HepG2 (cell line): ENCODE data around the gene KIAA0040. TPM values are rescaled to one million over a fixed set of nuclear protein-coding genes. Genes with fewer than 3 reads are reported as not detected.

Source experiments
- ATAC-seq: fragments of 200-7000 bp; cut with Tn5 transposase; 3 replicates; pipeline ENCODE4 v1.9.1; 2020; ENCODE audit warnings: mild to moderate bottlenecking, moderate library complexity
- BruUV-seq: library from RNA; stranded (reverse); fragments of 400-500 nt; replicated peaks from 2 replicates; lab custom pipeline; 2021; lab: Mats Ljungman, UMichigan
- CTCF ChIA-PET: fragments of 300-600 bp; formaldehyde crosslinking; extraction: SDS; loops from one replicate; lab custom pipeline; 2021; ENCODE audit warnings: low total read pairs, inconsistent platforms, low intra/inter-chr PET ratio; lab: Yijun Ruan, JAX
- POLR2A ChIA-PET: fragments of 350-600 bp; sonication (Branson Sonifier 250); formaldehyde crosslinking; loops from one replicate; lab custom pipeline; 2020; ENCODE audit warnings: antibody characterized with exemption, inconsistent platforms; lab: Yijun Ruan, JAX
- DNase-seq: peaks from one replicate; pipeline ENCODE4 v3.0.0-alpha.2; 2015; ENCODE audit warnings: low spot score
- FAIRE-seq: peaks from 3 replicates; lab custom pipeline; 2011; peaks lifted over from hg19 to GRCh38; lab: Jason Lieb, UNC
- H2AFZ ChIP-seq: one replicate; pipeline ENCODE4 v1.6.1; 2011; ENCODE audit warnings: low read length, inconsistent platforms
- H3K27ac ChIP-seq: fragments of 300-600 bp; 3 replicates; pipeline ENCODE4 v1.8.0; 2011; ENCODE audit warnings: mixed run types, mild to moderate bottlenecking, mixed read lengths, low read length, inconsistent platforms; ENCODE audit not compliant: insufficient read depth; ENCODE audit errors: extremely low read length
- H3K27me3 ChIP-seq, 2 experiments: fragments of 200-600 bp in 1 of 2; 2 replicates in 1 of 2; 3 replicates in 1 of 2; pipeline versions ENCODE4 v1.6.0 to v1.8.0; 2011; ENCODE audit warnings: low read length in 2 of 2, mild to moderate bottlenecking in 2 of 2, moderate library complexity in 2 of 2, inconsistent platforms in 1 of 2; ENCODE audit not compliant: insufficient read depth in 2 of 2, control insufficient read depth in 1 of 2
- H3K36me3 ChIP-seq, 2 experiments: fragments of 200-600 bp in 1 of 2; replicated peaks in 1 of 2; 2 replicates in 1 of 2; 3 replicates in 1 of 2; pipeline versions ENCODE4 v1.5.1 to v1.8.0; 2011; ENCODE audit warnings: low read length in 2 of 2, inconsistent platforms in 1 of 2; ENCODE audit not compliant: insufficient read depth in 2 of 2, control insufficient read depth in 1 of 2
- H3K4me1 ChIP-seq: 2 replicates; pipeline ENCODE4 v1.5.1; 2012; ENCODE audit warnings: low read length, inconsistent platforms; ENCODE audit not compliant: insufficient read depth
- H3K4me2 ChIP-seq: 2 replicates; pipeline ENCODE4 v1.6.0; 2011; ENCODE audit warnings: low read depth, low read length, inconsistent platforms
- H3K4me3 ChIP-seq, 3 experiments: fragments of 200-600 bp in 1 of 3; sonication (generic), shearing (Covaris generic) in 1 of 3; replicated peaks in 1 of 3; 2 replicates each; pipeline ENCODE4 v1.5.1; 2011 to 2016; ENCODE audit warnings: low read length in 3 of 3, inconsistent platforms in 2 of 3, low read depth in 2 of 3, mild to moderate bottlenecking in 2 of 3, control low read depth in 1 of 3, mixed read lengths in 1 of 3; ENCODE audit not compliant: insufficient read depth in 1 of 3
- H3K79me2 ChIP-seq: one replicate; pipeline ENCODE4 v1.6.1; 2011; ENCODE audit warnings: low read length, inconsistent platforms; ENCODE audit not compliant: insufficient read depth
- H3K9ac ChIP-seq: 2 replicates; pipeline ENCODE4 v1.6.0; 2011; ENCODE audit warnings: mild to moderate bottlenecking, low read depth, low read length, inconsistent platforms; ENCODE audit not compliant: insufficient read depth
- H3K9me3 ChIP-seq: 2 replicates; pipeline ENCODE4 v1.5.1; 2012; ENCODE audit warnings: mild to moderate bottlenecking, low read length
- H4K20me1 ChIP-seq: 2 replicates; pipeline ENCODE4 v1.6.0; 2011; ENCODE audit warnings: inconsistent platforms, mild to moderate bottlenecking, low read length, moderate library complexity; ENCODE audit not compliant: insufficient read depth
- GATAD2A ChIP-seq: IDR thresholded peaks from 2 replicates; pipeline ENCODE4 v1.6.1; 2016
- HOXA3 ChIP-seq: sonication (generic); formaldehyde crosslinking; IDR thresholded peaks from 2 replicates; pipeline ENCODE4 v1.5.0; 2020; ENCODE audit warnings: missing genetic modification reagents
- KDM5A ChIP-seq: fragments of 200-600 bp; sonication (generic); IDR thresholded peaks from 2 replicates; pipeline ENCODE4 v1.7.0; 2018; ENCODE audit warnings: antibody characterized with exemption, mild to moderate bottlenecking, low read length, borderline replicate concordance
- MIER3 ChIP-seq: IDR thresholded peaks from 2 replicates; pipeline ENCODE4 v1.6.1; 2016; ENCODE audit warnings: missing compliant biosample characterization, borderline replicate concordance
- NAIF1 ChIP-seq: sonication (generic); formaldehyde crosslinking; IDR thresholded peaks from 2 replicates; pipeline ENCODE4 v1.5.0; 2020; ENCODE audit warnings: mild to moderate bottlenecking, missing genetic modification reagents, borderline replicate concordance
- SMARCE1 ChIP-seq: fragments of 450-650 bp; IDR thresholded peaks from 2 replicates; pipeline ENCODE4 v1.6.1; 2017; ENCODE audit warnings: borderline replicate concordance
- THYN1 ChIP-seq: sonication (generic); formaldehyde crosslinking; IDR thresholded peaks from 2 replicates; pipeline ENCODE4 v1.8.1; 2023; ENCODE audit warnings: low read depth, mild to moderate bottlenecking, moderate library complexity, missing genetic modification reagents, borderline replicate concordance
- ZBTB3 ChIP-seq: sonication (generic); formaldehyde crosslinking; IDR thresholded peaks from 2 replicates; pipeline ENCODE4 v1.4.0; 2020; ENCODE audit warnings: low read depth, mild to moderate bottlenecking, moderate library complexity, missing genetic modification reagents, borderline replicate concordance
- ZFP90 ChIP-seq: sonication (generic); formaldehyde crosslinking; IDR thresholded peaks from 2 replicates; pipeline ENCODE4 v1.8.0; 2022; ENCODE audit warnings: missing genetic modification reagents, mild to moderate bottlenecking, inconsistent platforms, borderline replicate concordance
- ZNF567 ChIP-seq: sonication (generic); formaldehyde crosslinking; IDR thresholded peaks from 2 replicates; pipeline ENCODE4 v1.8.1; 2023; ENCODE audit warnings: mild to moderate bottlenecking, missing genetic modification reagents, borderline replicate concordance
- ZNF83 ChIP-seq: sonication (generic); formaldehyde crosslinking; IDR thresholded peaks from 2 replicates; pipeline ENCODE4 v1.4.0; 2020; ENCODE audit warnings: missing genetic modification reagents, mild to moderate bottlenecking, borderline replicate concordance
- WGBS: methylation state at CpG from one replicate; pipeline ENCODE4 v1.1.6; 2017; ENCODE audit warnings: low lambda C conversion rate; 5-methylcytosine and 5-hydroxymethylcytosine counted together
- in situ Hi-C: cut with HindIII; loops from 2 replicates; pipeline ENCODE4 v1.10.0; 2017; ENCODE audit warnings: low pct_unique_long_range_greater_than_20kb; ENCODE audit not compliant: extremely low pct_ligation_motif_present
- intact Hi-C: fragments of 100-400 bp; cut with micrococcal nuclease; formaldehyde crosslinking; loops from one replicate; pipeline ENCODE4 v1.10.0; 2022; ENCODE audit not compliant: unreplicated experiment
- polyA plus RNA-seq, 8 experiments: library from polyadenylated mRNA; depleted of rRNA in 3 of 8; stranded (reverse) in 7 of 8; unstranded in 1 of 8; fragments of >200 nt; fragmentation: Illumina TruSeq in 4 of 8; extraction: Trizol in 4 of 8; gene quantifications; 2 replicates each; pipeline versions ENCODE4 v1.2.1 to v1.2.3, GENCODE V29; 2011 to 2016; ENCODE audit warnings: low read depth in 4 of 8, missing spikeins in 1 of 8, mixed read lengths in 1 of 8; ENCODE audit not compliant: insufficient read depth in 1 of 8
- total RNA-seq, 5 experiments: library from RNA; depleted of rRNA; stranded (reverse); fragments of >200 nt; fragmentation: Illumina TruSeq; extraction: Trizol; gene quantifications; 2 replicates each; pipeline ENCODE4 v1.2.3, GENCODE V29; 2016; ENCODE audit warnings: low read depth in 1 of 5
- TF ChIP-seq, protein P1 (sequence below): sonication (generic); formaldehyde crosslinking; IDR thresholded peaks from 2 replicates; pipeline ENCODE4 v1.5.0; 2020; ENCODE audit warnings: missing genetic modification reagents
- TF ChIP-seq, protein P2 (sequence below): sonication (generic); formaldehyde crosslinking; IDR thresholded peaks from 2 replicates; pipeline ENCODE4 v1.5.0; 2020; ENCODE audit warnings: missing genetic modification reagents, mild to moderate bottlenecking, borderline replicate concordance
- TF ChIP-seq, protein P3 (sequence below): IDR thresholded peaks from 2 replicates; pipeline ENCODE4 v1.6.1; 2012; ENCODE audit warnings: low read length, improper control_type of control experiment
- TF ChIP-seq, protein P4 (sequence below): sonication (generic); formaldehyde crosslinking; IDR thresholded peaks from 2 replicates; pipeline ENCODE4 v1.5.1; 2020; ENCODE audit warnings: mild to moderate bottlenecking, moderate library complexity, missing genetic modification reagents
- TF ChIP-seq, protein P5 (sequence below): sonication (generic); formaldehyde crosslinking; IDR thresholded peaks from 2 replicates; pipeline ENCODE4 v1.4.0; 2020; ENCODE audit warnings: mild to moderate bottlenecking, missing genetic modification reagents

The KIAA0040 gene
- total and polyA plus RNA-seq, 2 of the 13 experiments (the other 11 are each of a cell fraction or from before 2014, with no cell fraction given): 0.24 to 0.26 TPM

DNA sequence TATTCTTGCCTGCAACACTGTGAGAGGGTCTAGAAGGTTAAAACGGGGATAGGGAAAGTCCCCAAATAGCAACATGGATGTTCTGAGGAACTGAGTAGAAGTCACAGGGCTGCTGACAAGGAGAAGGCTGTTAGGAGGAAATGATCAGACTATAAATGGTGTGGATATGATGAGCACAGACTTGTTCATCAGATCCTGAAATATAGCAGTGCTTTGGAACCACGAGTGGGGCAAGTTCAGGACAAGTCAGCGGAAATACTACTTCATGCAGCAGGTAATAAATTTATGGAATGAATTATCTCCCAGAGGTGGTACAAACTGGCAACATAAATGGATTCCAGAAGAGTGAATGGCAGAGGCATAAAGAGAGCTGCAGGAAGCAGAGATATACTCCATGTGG, 3.2 kb upstream of the KIAA0040 start:
- Histone ChIP-seq H3K79me2 (no peaks in the 10 kb centered on the region), H3K9ac (no peak overlapping the region), H3K4me1 (peaks cover 21% of the 10 kb centered on the region), H3K27me3 (peaks cover 0 to 9% of the 10 kb centered on the region in 2 experiments; a peak in 2 of 5 replicates), H3K9me3 (no peaks in the 10 kb centered on the region), H3K4me2 (no peak overlapping the region), H3K27ac (no peak overlapping the region), H3K4me3 (no peak overlapping the region), H4K20me1 (no peaks in the 10 kb centered on the region), H2AFZ (no peak overlapping the region), H3K36me3 (no peaks in the 10 kb centered on the region)
- in situ Hi-C loops (no loop called here), intact Hi-C loops (no loop called here)
- 2% methylated on average over 3 of the region's 3 CpGs for WGBS
- DNase-seq (no peak), ATAC-seq (no peak), FAIRE-seq (no peak)
- no TSS peak for BruUV-seq
- POLR2A ChIA-PET: no interaction called here
- CTCF ChIA-PET: no interaction called here
- TF ChIP-seq, protein P1, sequence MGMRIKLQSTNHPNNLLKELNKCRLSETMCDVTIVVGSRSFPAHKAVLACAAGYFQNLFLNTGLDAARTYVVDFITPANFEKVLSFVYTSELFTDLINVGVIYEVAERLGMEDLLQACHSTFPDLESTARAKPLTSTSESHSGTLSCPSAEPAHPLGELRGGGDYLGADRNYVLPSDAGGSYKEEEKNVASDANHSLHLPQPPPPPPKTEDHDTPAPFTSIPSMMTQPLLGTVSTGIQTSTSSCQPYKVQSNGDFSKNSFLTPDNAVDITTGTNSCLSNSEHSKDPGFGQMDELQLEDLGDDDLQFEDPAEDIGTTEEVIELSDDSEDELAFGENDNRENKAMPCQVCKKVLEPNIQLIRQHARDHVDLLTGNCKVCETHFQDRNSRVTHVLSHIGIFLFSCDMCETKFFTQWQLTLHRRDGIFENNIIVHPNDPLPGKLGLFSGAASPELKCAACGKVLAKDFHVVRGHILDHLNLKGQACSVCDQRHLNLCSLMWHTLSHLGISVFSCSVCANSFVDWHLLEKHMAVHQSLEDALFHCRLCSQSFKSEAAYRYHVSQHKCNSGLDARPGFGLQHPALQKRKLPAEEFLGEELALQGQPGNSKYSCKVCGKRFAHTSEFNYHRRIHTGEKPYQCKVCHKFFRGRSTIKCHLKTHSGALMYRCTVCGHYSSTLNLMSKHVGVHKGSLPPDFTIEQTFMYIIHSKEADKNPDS (CRISPR knock-in tag): no peak
- TF ChIP-seq KDM5A (no peak), GATAD2A (CRISPR knock-in tag) (no peak), MIER3 (CRISPR knock-in tag) (no peak), ZFP90 (no peak), ZNF83 (CRISPR knock-in tag) (no peak), NAIF1 (CRISPR knock-in tag) (no peak), SMARCE1 (no peak), ZNF567 (no peak), THYN1 (CRISPR knock-in tag) (no peak), HOXA3 (CRISPR knock-in tag) (no peak), ZBTB3 (CRISPR knock-in tag) (no peak)
- TF ChIP-seq, protein P2, sequence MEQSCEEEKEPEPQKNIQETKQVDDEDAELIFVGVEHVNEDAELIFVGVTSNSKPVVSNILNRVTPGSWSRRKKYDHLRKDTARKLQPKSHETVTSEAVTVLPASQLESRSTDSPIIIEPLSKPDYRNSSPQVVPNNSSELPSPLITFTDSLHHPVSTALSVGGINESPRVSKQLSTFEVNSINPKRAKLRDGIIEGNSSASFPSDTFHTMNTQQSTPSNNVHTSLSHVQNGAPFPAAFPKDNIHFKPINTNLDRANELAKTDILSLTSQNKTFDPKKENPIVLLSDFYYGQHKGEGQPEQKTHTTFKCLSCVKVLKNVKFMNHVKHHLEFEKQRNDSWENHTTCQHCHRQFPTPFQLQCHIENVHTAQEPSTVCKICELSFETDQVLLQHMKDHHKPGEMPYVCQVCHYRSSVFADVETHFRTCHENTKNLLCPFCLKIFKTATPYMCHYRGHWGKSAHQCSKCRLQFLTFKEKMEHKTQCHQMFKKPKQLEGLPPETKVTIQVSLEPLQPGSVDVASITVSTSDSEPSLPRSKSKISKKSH (CRISPR knock-in tag): no peak
- TF ChIP-seq, protein P3, sequence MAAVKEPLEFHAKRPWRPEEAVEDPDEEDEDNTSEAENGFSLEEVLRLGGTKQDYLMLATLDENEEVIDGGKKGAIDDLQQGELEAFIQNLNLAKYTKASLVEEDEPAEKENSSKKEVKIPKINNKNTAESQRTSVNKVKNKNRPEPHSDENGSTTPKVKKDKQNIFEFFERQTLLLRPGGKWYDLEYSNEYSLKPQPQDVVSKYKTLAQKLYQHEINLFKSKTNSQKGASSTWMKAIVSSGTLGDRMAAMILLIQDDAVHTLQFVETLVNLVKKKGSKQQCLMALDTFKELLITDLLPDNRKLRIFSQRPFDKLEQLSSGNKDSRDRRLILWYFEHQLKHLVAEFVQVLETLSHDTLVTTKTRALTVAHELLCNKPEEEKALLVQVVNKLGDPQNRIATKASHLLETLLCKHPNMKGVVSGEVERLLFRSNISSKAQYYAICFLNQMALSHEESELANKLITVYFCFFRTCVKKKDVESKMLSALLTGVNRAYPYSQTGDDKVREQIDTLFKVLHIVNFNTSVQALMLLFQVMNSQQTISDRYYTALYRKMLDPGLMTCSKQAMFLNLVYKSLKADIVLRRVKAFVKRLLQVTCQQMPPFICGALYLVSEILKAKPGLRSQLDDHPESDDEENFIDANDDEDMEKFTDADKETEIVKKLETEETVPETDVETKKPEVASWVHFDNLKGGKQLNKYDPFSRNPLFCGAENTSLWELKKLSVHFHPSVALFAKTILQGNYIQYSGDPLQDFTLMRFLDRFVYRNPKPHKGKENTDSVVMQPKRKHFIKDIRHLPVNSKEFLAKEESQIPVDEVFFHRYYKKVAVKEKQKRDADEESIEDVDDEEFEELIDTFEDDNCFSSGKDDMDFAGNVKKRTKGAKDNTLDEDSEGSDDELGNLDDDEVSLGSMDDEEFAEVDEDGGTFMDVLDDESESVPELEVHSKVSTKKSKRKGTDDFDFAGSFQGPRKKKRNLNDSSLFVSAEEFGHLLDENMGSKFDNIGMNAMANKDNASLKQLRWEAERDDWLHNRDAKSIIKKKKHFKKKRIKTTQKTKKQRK: no peak
- TF ChIP-seq, protein P4, sequence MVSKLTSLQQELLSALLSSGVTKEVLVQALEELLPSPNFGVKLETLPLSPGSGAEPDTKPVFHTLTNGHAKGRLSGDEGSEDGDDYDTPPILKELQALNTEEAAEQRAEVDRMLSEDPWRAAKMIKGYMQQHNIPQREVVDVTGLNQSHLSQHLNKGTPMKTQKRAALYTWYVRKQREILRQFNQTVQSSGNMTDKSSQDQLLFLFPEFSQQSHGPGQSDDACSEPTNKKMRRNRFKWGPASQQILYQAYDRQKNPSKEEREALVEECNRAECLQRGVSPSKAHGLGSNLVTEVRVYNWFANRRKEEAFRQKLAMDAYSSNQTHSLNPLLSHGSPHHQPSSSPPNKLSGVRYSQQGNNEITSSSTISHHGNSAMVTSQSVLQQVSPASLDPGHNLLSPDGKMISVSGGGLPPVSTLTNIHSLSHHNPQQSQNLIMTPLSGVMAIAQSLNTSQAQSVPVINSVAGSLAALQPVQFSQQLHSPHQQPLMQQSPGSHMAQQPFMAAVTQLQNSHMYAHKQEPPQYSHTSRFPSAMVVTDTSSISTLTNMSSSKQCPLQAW (CRISPR knock-in tag): no peak
- TF ChIP-seq, protein P5, sequence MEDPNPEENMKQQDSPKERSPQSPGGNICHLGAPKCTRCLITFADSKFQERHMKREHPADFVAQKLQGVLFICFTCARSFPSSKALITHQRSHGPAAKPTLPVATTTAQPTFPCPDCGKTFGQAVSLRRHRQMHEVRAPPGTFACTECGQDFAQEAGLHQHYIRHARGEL: no peak
